Thoracic aorta endothelial cell (primary cell): ENCODE results near the gene GMIP. TPM values are rescaled to one million over a fixed set of nuclear protein-coding genes. Genes with fewer than 3 reads are reported as not detected.

ENCODE experiments used
- total RNA-seq: library from RNA; depleted of rRNA; stranded (reverse); fragments of >200 nt; gene quantifications from 2 replicates; pipeline ENCODE4 v1.2.3, GENCODE V29; 2012

Gene GMIP
- total RNA-seq, result 10.4 and 10.9 TPM in 2 replicates

GRCh38 chr19:19643158-19644053 lies at the start of gene GMIP:
TSS of gene GMIP (minus strand) at chr19:19643657. CDS start at chr19:19643529, 128 bp downstream.

GRCh38 chr19:19668230-19669012 lies 25.0 kb upstream of the GMIP start, which contains the start of gene ZNF101:
TSS of gene ZNF101 (plus strand) at chr19:19668839. CDS start at chr19:19668964, 125 bp downstream.

GRCh38 chr19:19663256-19664120 lies 20.0 kb upstream of the GMIP start, which contains the start of gene ATP13A1:
TSS of gene ATP13A1 (minus strand) at chr19:19663676. CDS start at chr19:19663666, 10 bp downstream.

GRCh38 chr19:19627621-19628500 lies 15.6 kb downstream of the GMIP start, which contains the start of gene LPAR2:
TSS of gene LPAR2 (minus strand) at chr19:19628220. CDS start at chr19:19627275, 945 bp downstream.

GRCh38 chr19:19618219-19619051 lies 25.0 kb downstream of the GMIP start, which contains the start of gene PBX4:
TSS of gene PBX4 (minus strand) at chr19:19618687. CDS start at chr19:19618629, 58 bp downstream.

Other genes with a start within 250 kb of the GMIP start
- 77.1 and 92.2 TPM in 2 replicates for gene GATAD2A, start 238.0 kb downstream of the GMIP start, total RNA-seq
- 0.57 and 1.1 TPM in 2 replicates for gene TSSK6, start 128.1 kb downstream of the GMIP start, total RNA-seq
- 102 and 108 TPM in 2 replicates for gene NDUFA13, start 127.4 kb downstream of the GMIP start, total RNA-seq
- 0.27 and 0.29 TPM in 2 replicates for gene YJEFN3, start 114.7 kb downstream of the GMIP start, total RNA-seq
- gene CILP2, start 105.4 kb downstream of the GMIP start, total RNA-seq, result 0.07 TPM in 1 of 2 replicates, not detected in the other
- not detected in 2 replicates for gene PBX4, start 25.0 kb downstream of the GMIP start, total RNA-seq
- gene LPAR2, start 15.4 kb downstream of the GMIP start, total RNA-seq, result 0.66 and 1.8 TPM in 2 replicates
- 33.6 and 48.9 TPM in 2 replicates for gene ATP13A1, start 20.0 kb upstream of the GMIP start, total RNA-seq
- 13.2 and 15.6 TPM in 2 replicates for gene ZNF101, start 25.2 kb upstream of the GMIP start, total RNA-seq
- 5.3 and 6.4 TPM in 2 replicates for gene ZNF14, start 89.5 kb upstream of the GMIP start, total RNA-seq
- 4.6 and 8.8 TPM in 2 replicates for gene ZNF506, start 178.1 kb upstream of the GMIP start, total RNA-seq
- 3.4 and 9.3 TPM in 2 replicates for gene ZNF253, start 222.2 kb upstream of the GMIP start, total RNA-seq